RWPE1 (cell line): ENCODE measurements around the gene MAN2A2.
A peak's percentile ranks its signal among the peaks of the same experiment; 100 is the strongest.
"Not testable (repeated sequence)": the region's sequence is repeated elsewhere in the genome, so short reads cannot be mapped to it uniquely, and the experiment has no call there.

Source experiments
- CTCF ChIA-PET: fragments of 350-600 bp; sonication (Branson Sonifier 250); formaldehyde crosslinking; extraction: SDS; loops from one replicate; lab custom pipeline; 2021; lab: Yijun Ruan, JAX
- POLR2A ChIA-PET: fragments of 400-600 bp; formaldehyde crosslinking; extraction: SDS; loops from one replicate; lab custom pipeline; 2020; ENCODE audit warnings: antibody characterized with exemption; ENCODE audit not compliant: low non-redundant PET; lab: Yijun Ruan, JAX
- DNase-seq: peaks from one replicate; pipeline ENCODE4 v3.0.0; 2012; ENCODE audit warnings: low spot score
- H3K27ac ChIP-seq: fragments of 450-650 bp; 2 replicates; pipeline ENCODE4 v1.5.1; 2017
- CTCF ChIP-seq: fragments of 450-650 bp; conservative IDR thresholded peaks from 2 replicates; pipeline ENCODE4 v1.5.1; 2017; ENCODE audit warnings: low read depth, mild to moderate bottlenecking

MAN2A2 gene

GRCh38 chr15:90924375-90924774 is 21.3 kb downstream of the MAN2A2 start:
- DNase-seq, result no peak
- ChIA-PET CTCF (no interaction called here), POLR2A (no interaction called here)
- TF ChIP-seq CTCF, result no peak
- H3K27ac ChIP-seq, result no peak overlapping the region

DNA sequence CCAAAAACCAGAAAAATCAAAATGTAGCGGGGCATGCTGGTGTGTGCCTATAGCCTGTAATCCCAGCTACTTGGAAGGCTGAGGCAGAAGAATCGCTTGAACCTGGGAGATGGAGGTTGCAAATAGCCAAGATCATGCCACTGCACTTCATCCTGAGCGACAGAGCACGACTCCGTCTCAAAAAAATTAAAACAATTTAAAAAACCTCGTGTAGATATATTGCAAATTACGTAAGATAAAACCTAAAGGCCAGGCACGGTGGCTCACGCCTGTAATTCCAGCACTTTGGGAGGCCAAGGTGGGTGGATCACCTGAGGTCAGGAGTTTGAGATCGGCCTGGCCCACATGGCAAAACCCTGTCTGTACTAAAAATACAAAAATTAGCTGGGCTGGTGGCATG is 23.7 kb downstream of the MAN2A2 start:
- H3K27ac ChIP-seq, CTCF ChIA-PET, DNase-seq: not testable (repeated sequence)
- POLR2A ChIA-PET, result interaction anchor here (0.6 kb wide), 1 partner anchor 21 kb away, joined by 3 read pairs; no protein-coding TSS in a partner anchor

DNA sequence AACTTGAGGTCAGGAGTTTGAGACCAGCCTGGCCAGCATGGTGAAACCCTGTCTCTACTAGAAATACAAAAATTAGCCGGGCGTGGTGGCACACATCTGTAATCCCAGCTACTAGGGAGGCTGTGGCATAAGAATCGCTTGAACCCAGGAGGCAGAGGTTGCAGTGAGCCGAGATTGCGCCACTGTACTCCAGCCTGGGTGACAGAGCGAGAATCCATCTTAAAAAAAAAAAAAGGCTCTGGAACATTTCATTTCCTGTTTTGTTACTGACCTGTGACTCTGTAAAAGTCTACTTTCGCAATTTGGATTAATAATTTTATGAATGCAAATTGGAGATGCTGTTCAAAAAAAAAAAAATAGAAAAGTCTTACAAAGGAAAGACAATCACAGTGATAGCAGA is 25.0 kb downstream of the MAN2A2 start:
- H3K27ac ChIP-seq, result 0 out of 2 replicates have a peak overlapping the region, but pooled peaks have one; percentile 8
- POLR2A ChIA-PET, CTCF ChIA-PET, DNase-seq: not testable (repeated sequence)

- ChIA-PET CTCF (interaction anchor here (0.6 to 0.8 kb wide), 4 partner anchors 27 to 1659 kb away, joined by 3 to 9 read pairs (median 3); no protein-coding TSS in a partner anchor), POLR2A (interaction anchor here (0.6 to 0.8 kb wide), 2 partner anchors 19 to 401 kb away, joined by 3 to 5 read pairs; no protein-coding TSS in a partner anchor)
- no peak for DNase-seq
- TF ChIP-seq CTCF, result no peak
- H3K27ac ChIP-seq, result peak overlapping the region; percentile 90
Observed at GRCh38 chr15:90929246-90930019, 26.3 kb downstream of the MAN2A2 start.

GRCh38 chr15:90930861-90931574 is 27.9 kb downstream of the MAN2A2 start:
- no peak for TF ChIP-seq CTCF
- POLR2A ChIA-PET, result no interaction called here
- peak overlapping the region; percentile 90 for H3K27ac ChIP-seq
- DNase-seq, result peak; percentile 17
- CTCF ChIA-PET, result interaction anchor here (0.6 to 1.5 kb wide), 9 partner anchors 8 to 1516 kb away, joined by 3 to 5 read pairs (median 3); no protein-coding TSS in a partner anchor

DNA sequence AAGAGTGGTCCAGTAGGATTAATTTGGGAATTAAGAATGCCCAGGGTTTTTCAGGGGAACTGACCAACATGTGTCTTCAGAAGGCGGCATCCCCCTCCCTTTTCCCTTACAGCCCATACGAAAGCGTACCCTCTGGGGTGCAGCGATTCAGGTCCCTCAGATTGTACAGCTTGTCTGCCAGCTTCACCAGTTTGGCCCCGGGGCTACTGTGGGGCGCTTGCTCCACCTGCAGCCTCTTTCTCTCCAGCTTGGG is 28.4 kb downstream of the MAN2A2 start:
- POLR2A ChIA-PET, result no interaction called here
- peak; percentile 68; the same call in 1 of the 2 replicates for TF ChIP-seq CTCF
- DNase-seq, result no peak
- peak overlapping the region; percentile 90 for H3K27ac ChIP-seq
- CTCF ChIA-PET, result interaction anchor here (0.6 to 1.5 kb wide), 11 partner anchors 9 to 1516 kb away, joined by 3 to 9 read pairs (median 3); no protein-coding TSS in a partner anchor

DNA sequence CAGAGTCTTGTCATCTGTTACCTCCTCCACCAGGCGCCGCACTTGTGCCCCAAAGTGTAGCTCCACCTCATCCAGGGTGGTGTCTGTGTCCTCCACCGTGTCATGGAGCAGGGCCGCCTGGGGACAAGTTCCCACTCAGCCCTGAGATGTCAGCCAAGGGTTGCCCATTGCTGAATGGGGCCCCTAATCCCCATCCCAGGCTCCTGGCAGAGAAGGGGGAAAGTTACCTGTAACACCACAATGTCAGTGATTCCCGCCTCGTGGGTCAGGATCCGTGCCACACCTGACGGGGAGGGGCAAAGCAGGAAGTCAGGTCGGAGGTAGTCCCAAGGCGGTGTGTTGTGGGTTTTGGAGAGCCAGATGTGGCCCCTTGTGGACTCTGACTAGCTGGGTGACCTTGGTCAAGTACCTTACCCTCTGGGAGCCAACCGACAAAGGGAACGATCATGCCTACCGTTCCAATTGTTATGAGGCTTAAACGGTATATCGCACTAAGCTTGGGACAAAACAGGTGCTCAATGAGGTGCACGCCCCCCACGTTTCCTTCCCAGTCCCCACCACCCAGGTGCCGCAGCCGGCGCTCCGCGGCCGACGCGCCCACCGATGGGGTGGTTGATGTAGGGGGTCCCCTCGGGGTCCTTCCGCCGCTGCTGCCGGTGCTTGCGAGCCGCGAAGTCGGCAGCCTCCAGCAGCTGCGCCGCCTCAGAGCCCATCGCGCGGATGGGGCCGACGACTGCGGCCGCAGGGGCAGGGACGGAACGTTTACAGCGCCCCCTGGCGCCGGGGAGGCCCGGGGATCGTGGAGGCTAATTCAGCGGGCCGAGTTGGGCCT is 28.9 kb downstream of the MAN2A2 start, which contains the start of gene HDDC3:
Gene HDDC3, minus strand, starts transcription at position 722 of the 832 bp plus-strand sequence. Its CDS starts 9 bp downstream, at position 713.
- ChIA-PET POLR2A (interaction anchor here (0.6 to 0.7 kb wide), 2 partner anchors 22 to 846 kb away, joined by 3 read pairs; partner anchors contain the start of gene RCCD1), CTCF (interaction anchor here (0.5 to 2.1 kb wide), 29 partner anchors 8 to 1517 kb away, joined by 3 to 12 read pairs (median 3); partner anchors contain the start of gene MAN2A2)
- peak within 1 kb of the TSS; percentile 90 for H3K27ac ChIP-seq
- peak; percentile 97 for TF ChIP-seq CTCF
- peak; percentile 95 for DNase-seq
